ENCODE data around the gene CCL17. TPM values are rescaled to one million over a fixed set of nuclear protein-coding genes. Genes with fewer than 3 reads are reported as not detected.
"Not testable (repeated sequence)": the region's sequence is repeated elsewhere in the genome, so short reads cannot be mapped to it uniquely, and the experiment has no call there.

The CCL17 gene
- total RNA-seq, 1 donor from 2014 or later: not detected

DNA sequence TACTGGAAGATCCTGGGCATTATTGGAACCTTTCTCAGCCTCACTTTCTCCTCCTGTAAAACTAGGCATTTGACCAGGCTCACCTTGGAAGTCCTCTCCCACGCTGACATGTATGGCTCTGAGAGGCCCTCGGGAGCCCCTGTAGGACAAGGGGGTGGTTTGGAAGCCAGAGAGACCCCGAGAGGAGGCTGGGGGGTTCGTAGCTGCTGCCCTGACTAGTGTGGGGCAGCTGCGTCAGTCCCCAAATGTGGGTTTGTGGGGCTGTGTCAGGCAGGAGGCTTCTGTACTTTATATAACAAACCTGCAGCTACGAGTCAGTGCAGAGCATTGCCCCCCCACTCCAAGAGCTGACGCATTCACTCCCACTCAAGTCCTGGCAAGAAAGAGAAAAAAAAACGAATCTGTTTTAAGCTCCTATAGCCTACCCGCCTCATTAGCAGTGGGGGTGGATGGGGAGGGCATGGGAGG is 30.5 kb upstream of the CCL17 start:
- no peaks in the 10 kb centered on the region for H3K9me3 Mint-ChIP-seq (ENCODE audit: unreplicated experiment)
- H3K27me3 Mint-ChIP-seq (ENCODE audit: unreplicated experiment): peaks cover 13% of the 10 kb centered on the region
- H3K4me3 Mint-ChIP-seq (ENCODE audit: unreplicated experiment): no peak overlapping the region
- TF ChIP-seq, protein P1, sequence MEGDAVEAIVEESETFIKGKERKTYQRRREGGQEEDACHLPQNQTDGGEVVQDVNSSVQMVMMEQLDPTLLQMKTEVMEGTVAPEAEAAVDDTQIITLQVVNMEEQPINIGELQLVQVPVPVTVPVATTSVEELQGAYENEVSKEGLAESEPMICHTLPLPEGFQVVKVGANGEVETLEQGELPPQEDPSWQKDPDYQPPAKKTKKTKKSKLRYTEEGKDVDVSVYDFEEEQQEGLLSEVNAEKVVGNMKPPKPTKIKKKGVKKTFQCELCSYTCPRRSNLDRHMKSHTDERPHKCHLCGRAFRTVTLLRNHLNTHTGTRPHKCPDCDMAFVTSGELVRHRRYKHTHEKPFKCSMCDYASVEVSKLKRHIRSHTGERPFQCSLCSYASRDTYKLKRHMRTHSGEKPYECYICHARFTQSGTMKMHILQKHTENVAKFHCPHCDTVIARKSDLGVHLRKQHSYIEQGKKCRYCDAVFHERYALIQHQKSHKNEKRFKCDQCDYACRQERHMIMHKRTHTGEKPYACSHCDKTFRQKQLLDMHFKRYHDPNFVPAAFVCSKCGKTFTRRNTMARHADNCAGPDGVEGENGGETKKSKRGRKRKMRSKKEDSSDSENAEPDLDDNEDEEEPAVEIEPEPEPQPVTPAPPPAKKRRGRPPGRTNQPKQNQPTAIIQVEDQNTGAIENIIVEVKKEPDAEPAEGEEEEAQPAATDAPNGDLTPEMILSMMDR (IDR thresholded peaks at IDR 0.05): no peak
- no peaks in the 10 kb centered on the region for H3K36me3 Mint-ChIP-seq (ENCODE audit: unreplicated experiment)
- H3K27ac Mint-ChIP-seq (ENCODE audit: unreplicated experiment): no peak overlapping the region
- H3K4me1 Mint-ChIP-seq (ENCODE audit: unreplicated experiment): peaks cover 25% of the 10 kb centered on the region
- DNase-seq (ENCODE audit: extremely low spot score, unreplicated experiment): no peak

DNA sequence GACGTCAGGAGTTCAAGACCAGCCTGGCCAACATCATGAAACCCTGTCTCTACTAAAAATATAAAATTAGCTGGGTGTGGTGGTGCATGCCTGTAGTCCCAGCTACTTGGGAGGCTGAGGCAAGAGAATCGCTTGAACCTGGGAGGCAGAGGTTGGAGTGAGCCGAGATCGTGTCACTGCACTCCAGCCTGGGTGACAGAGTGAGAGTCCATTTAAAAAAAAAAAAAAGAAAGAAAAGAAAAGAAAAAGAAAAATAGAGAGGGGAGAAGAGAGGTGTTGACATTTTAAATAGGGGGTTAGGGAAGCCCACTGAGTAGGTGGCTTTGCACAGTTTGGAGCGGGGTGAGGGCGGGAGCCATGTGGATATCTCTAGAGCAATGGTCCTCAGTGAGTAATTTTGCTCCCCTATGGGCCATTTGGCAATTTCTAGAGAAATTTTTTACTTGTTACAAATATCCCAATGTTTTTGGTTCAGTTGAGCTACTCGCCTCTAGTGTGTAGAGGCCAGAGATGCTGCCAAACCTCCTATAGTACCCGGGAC is 29.6 kb upstream of the CCL17 start:
- peaks cover 25% of the 10 kb centered on the region for H3K4me1 Mint-ChIP-seq (ENCODE audit: unreplicated experiment)
- H3K27me3 Mint-ChIP-seq (ENCODE audit: unreplicated experiment); H3K27ac Mint-ChIP-seq (ENCODE audit: unreplicated experiment); DNase-seq (ENCODE audit: extremely low spot score, unreplicated experiment); H3K9me3 Mint-ChIP-seq (ENCODE audit: unreplicated experiment); H3K4me3 Mint-ChIP-seq (ENCODE audit: unreplicated experiment); H3K36me3 Mint-ChIP-seq (ENCODE audit: unreplicated experiment): not testable (repeated sequence)

DNA sequence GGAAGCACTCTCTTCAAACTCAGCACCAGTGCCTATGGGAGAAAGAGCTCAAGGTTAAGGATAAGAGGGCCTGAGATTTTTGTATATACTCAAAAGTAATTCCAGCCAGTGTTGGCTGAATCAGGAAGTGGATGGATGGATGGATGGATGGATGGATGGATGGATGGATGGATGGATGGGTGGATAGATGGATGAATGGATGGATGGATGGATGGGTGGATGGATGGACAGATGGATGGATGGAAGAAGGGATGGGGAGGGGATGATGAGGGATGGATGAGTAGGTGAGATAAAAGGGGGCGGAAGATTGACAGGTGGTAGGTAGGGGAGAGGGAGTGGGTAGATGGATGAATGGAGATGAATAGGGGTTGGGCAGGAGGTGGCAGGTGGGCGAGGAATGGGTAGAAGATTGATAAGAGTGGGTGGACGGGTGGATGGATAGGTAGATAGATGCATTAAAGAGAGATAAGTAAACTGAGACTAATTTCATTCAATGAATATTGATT is 28.2 kb upstream of the CCL17 start:
- no peak overlapping the region for H3K27ac Mint-ChIP-seq (ENCODE audit: unreplicated experiment)
- H3K36me3 Mint-ChIP-seq (ENCODE audit: unreplicated experiment): no peaks in the 10 kb centered on the region
- H3K4me3 Mint-ChIP-seq (ENCODE audit: unreplicated experiment): no peak overlapping the region
- no peaks in the 10 kb centered on the region for H3K9me3 Mint-ChIP-seq (ENCODE audit: unreplicated experiment)
- peaks cover 25% of the 10 kb centered on the region for H3K4me1 Mint-ChIP-seq (ENCODE audit: unreplicated experiment)
- peaks cover 10% of the 10 kb centered on the region for H3K27me3 Mint-ChIP-seq (ENCODE audit: unreplicated experiment)
- TF ChIP-seq, protein P1 (IDR thresholded peaks at IDR 0.05): no peak
- no peak for DNase-seq (ENCODE audit: extremely low spot score, unreplicated experiment)

DNA sequence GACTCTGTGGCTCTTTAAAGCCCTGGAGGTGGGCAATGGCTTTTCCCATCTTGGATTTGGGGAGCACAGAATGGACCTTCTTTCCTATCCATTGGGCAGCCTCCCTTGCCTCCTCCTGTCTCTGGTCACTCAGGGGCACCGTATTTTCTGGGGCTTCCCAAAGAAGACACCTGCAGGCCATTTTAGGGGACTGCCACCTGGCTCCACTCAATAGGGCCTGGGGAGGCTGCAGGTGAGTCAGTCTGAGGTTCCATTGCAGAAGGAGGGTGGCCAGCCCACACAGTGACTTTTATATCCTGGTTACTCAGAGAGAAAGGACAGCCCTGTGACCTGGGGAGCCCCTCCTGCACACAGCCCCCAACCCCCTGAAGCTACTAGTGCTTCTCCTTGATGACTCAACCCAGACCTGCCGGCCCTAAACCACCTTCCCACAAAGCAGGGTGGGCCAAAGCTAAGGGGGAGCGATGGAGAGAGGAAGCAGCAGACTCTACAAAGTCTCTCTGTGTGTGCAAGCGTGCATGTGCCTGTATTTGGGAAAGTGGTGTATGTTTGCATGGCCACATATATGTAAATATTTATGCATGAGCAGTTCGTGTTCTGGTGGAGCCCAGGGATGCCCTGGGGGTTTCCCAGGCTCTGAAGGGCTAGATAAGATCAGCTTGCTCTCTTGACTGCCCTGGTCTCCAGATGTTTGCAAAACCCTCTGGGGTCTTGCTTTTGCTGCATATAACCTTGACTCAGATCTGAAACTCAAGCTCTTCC is 27.3 kb upstream of the CCL17 start:
- Mint-ChIP-seq H3K27me3 (ENCODE audit: unreplicated experiment) (peaks cover 10% of the 10 kb centered on the region), H3K9me3 (ENCODE audit: unreplicated experiment) (no peaks in the 10 kb centered on the region), H3K36me3 (ENCODE audit: unreplicated experiment) (no peaks in the 10 kb centered on the region), H3K27ac (ENCODE audit: unreplicated experiment) (no peak overlapping the region), H3K4me3 (ENCODE audit: unreplicated experiment) (no peak overlapping the region), H3K4me1 (ENCODE audit: unreplicated experiment) (peaks cover 23% of the 10 kb centered on the region)
- TF ChIP-seq, protein P1 (IDR thresholded peaks at IDR 0.05): no peak
- no peak for DNase-seq (ENCODE audit: extremely low spot score, unreplicated experiment)

DNA sequence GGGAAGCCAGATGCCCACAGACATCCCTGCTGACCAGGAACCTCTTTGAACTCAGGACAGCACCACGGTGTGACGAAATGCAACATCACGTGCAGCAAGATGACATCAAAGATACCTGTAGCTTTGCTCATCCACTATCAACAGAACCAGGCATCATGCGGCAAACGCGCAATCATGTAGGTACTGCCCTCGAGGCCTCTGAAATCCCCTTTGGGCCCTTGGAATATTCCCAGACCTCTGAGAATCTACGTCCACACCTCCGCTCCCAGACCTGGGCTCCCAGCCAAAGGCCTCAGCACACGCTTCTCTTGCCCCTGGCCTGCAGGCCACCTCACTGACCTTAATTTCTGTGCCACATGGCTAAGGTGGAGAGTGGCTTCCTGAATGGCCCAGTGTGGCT is 25.0 kb upstream of the CCL17 start:
- Mint-ChIP-seq H3K27me3 (ENCODE audit: unreplicated experiment) (peaks cover 2% of the 10 kb centered on the region), H3K4me1 (ENCODE audit: unreplicated experiment) (peaks cover 18% of the 10 kb centered on the region), H3K9me3 (ENCODE audit: unreplicated experiment) (no peaks in the 10 kb centered on the region), H3K4me3 (ENCODE audit: unreplicated experiment) (no peak overlapping the region), H3K36me3 (ENCODE audit: unreplicated experiment) (no peaks in the 10 kb centered on the region), H3K27ac (ENCODE audit: unreplicated experiment) (no peak overlapping the region)
- TF ChIP-seq, protein P1 (IDR thresholded peaks at IDR 0.05): no peak
- no peak for DNase-seq (ENCODE audit: extremely low spot score, unreplicated experiment)

Measured in osteocyte (in vitro differentiated cells).